K562 (cell line): ENCODE data around the gene ZNF280D. TPM values are rescaled to one million over a fixed set of nuclear protein-coding genes. Genes with fewer than 3 reads are reported as not detected.

Source experiments
- JUNB ChIP-seq: fragments of 450-650 bp; formaldehyde crosslinking; conservative IDR thresholded peaks from 2 replicates; pipeline ENCODE4 v1.4.0; 2020; ENCODE audit warnings: mild to moderate bottlenecking
- MEF2A ChIP-seq: IDR thresholded peaks from 2 replicates; pipeline ENCODE4 v1.6.1; 2011; ENCODE audit warnings: low read depth, mild to moderate bottlenecking, low read length, moderate library complexity; ENCODE audit not compliant: control insufficient read depth
- RBM39 ChIP-seq: fragments of 200-400 bp; formaldehyde crosslinking; optimal IDR thresholded peaks from 2 replicates; pipeline ENCODE3; 2018; ENCODE audit warnings: low read depth, low read length
- RNF2 ChIP-seq: sonication (generic); IDR thresholded peaks from 2 replicates; pipeline ENCODE4 v1.6.1; 2016
- SMAD3 ChIP-seq: fragments of 450-650 bp; formaldehyde crosslinking; conservative IDR thresholded peaks from 2 replicates; pipeline ENCODE4 v1.4.0; 2020; ENCODE audit warnings: mild to moderate bottlenecking
- ZNF217 ChIP-seq: sonication (generic); formaldehyde crosslinking; IDR thresholded peaks from 2 replicates; pipeline ENCODE4 v1.8.0; 2022; ENCODE audit warnings: mild to moderate bottlenecking, missing genetic modification reagents
- polyA plus RNA-seq, 8 experiments: library from polyadenylated mRNA; depleted of rRNA in 4 of 8; stranded (reverse) in 5 of 8; unstranded in 3 of 8; fragments of >200 nt; fragmentation: Nextera tagmentation in 2 of 8; fragmentation: Illumina TruSeq in 1 of 8; extraction: Ambion mirVana in 2 of 8; extraction: Trizol in 1 of 8; gene quantifications; 2 replicates each; pipeline versions ENCODE4 v1.2.1 to v1.2.3, GENCODE V29; 2011 to 2014; ENCODE audit warnings: inconsistent platforms in 1 of 8, missing spikeins in 1 of 8
- total RNA-seq, 7 experiments: library from RNA; depleted of rRNA in 6 of 7; stranded (reverse); fragments of >200 nt in 6 of 7; fragmentation: Illumina TruSeq in 2 of 7; extraction: Trizol in 2 of 7; gene quantifications; 2 replicates each; pipeline versions ENCODE4 v1.2.1 to v1.2.3, GENCODE V29; 2011 to 2021; ENCODE audit warnings: low replicate concordance in 1 of 7
- TF ChIP-seq, protein P1 (sequence below), 3 experiments: fragments of 200-800 bp in 1 of 3; fragments of 250-450 bp in 1 of 3; fragments of 450-650 bp in 1 of 3; sonication (Bioruptor Pico) in 1 of 3; sonication (Bioruptor generic) in 1 of 3; formaldehyde crosslinking in 1 of 3; IDR thresholded peaks; 2 replicates each; pipeline versions ENCODE4 v1.6.1 to v1.8.0; 2016 to 2022; ENCODE audit warnings: mild to moderate bottlenecking in 2 of 3, missing genetic modification characterization in 2 of 3, missing compliant biosample characterization in 1 of 3, moderate library complexity in 1 of 3
- TF ChIP-seq, protein P2 (sequence below): fragments of 250-450 bp; sonication (Bioruptor Pico); IDR thresholded peaks from 2 replicates; pipeline ENCODE4 v1.8.0; 2021; ENCODE audit warnings: mild to moderate bottlenecking, moderate library complexity
- TF ChIP-seq, protein P3 (sequence below): sonication (generic); formaldehyde crosslinking; IDR thresholded peaks from 2 replicates; pipeline ENCODE4 v1.9.0; 2022; ENCODE audit warnings: mild to moderate bottlenecking, missing genetic modification reagents

Gene ZNF280D
- total and polyA plus RNA-seq, 9 of the 15 experiments (the other 6 are each of a cell fraction or from before 2014, with no cell fraction given) = 8.3 to 21.8 (median 18.4) TPM

DNA sequence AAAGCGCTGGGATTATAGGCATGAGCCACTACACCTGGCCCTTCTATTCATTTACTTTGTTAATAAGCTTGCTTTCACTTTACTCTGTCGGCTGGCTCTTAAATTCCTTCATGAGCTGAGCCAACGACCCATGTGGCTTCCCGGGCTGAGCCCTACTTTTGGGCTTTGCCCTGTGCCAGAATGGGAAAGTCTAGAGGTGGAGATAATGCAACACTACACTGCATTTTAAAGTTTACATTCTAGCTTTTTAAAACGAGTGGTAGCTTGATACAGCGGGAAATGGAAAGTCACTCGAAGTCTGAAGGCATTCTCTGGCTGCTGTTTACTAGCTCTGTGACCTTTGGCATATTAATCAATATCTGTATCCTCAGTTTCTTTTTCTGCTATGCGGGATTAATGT is 49.0 kb upstream of the ZNF280D start (continued):
- TF ChIP-seq, protein P1, sequence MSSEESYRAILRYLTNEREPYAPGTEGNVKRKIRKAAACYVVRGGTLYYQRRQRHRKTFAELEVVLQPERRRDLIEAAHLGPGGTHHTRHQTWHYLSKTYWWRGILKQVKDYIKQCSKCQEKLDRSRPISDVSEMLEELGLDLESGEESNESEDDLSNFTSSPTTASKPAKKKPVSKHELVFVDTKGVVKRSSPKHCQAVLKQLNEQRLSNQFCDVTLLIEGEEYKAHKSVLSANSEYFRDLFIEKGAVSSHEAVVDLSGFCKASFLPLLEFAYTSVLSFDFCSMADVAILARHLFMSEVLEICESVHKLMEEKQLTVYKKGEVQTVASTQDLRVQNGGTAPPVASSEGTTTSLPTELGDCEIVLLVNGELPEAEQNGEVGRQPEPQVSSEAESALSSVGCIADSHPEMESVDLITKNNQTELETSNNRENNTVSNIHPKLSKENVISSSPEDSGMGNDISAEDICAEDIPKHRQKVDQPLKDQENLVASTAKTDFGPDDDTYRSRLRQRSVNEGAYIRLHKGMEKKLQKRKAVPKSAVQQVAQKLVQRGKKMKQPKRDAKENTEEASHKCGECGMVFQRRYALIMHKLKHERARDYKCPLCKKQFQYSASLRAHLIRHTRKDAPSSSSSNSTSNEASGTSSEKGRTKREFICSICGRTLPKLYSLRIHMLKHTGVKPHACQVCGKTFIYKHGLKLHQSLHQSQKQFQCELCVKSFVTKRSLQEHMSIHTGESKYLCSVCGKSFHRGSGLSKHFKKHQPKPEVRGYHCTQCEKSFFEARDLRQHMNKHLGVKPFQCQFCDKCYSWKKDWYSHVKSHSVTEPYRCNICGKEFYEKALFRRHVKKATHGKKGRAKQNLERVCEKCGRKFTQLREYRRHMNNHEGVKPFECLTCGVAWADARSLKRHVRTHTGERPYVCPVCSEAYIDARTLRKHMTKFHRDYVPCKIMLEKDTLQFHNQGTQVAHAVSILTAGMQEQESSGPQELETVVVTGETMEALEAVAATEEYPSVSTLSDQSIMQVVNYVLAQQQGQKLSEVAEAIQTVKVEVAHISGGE (CRISPR knock-in tag; IDR thresholded peaks at IDR 0.05) = no peak
- TF ChIP-seq SMAD3 = no peak
- no peak for TF ChIP-seq ZNF217 (CRISPR knock-in tag)
- TF ChIP-seq MEF2A = no peak
- TF ChIP-seq, protein P2, sequence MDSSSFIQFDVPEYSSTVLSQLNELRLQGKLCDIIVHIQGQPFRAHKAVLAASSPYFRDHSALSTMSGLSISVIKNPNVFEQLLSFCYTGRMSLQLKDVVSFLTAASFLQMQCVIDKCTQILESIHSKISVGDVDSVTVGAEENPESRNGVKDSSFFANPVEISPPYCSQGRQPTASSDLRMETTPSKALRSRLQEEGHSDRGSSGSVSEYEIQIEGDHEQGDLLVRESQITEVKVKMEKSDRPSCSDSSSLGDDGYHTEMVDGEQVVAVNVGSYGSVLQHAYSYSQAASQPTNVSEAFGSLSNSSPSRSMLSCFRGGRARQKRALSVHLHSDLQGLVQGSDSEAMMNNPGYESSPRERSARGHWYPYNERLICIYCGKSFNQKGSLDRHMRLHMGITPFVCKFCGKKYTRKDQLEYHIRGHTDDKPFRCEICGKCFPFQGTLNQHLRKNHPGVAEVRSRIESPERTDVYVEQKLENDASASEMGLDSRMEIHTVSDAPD (CRISPR knock-in tag) = no peak
- TF ChIP-seq JUNB (CRISPR knock-in tag) = no peak
- no peak for TF ChIP-seq RBM39
- TF ChIP-seq, protein P3, sequence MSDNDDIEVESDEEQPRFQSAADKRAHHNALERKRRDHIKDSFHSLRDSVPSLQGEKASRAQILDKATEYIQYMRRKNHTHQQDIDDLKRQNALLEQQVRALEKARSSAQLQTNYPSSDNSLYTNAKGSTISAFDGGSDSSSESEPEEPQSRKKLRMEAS (CRISPR knock-in tag) = no peak
- no peak for TF ChIP-seq RNF2
